OCI-LY1 (cell line): ENCODE measurements around the gene UHRF2.

Experiments
- CTCF ChIP-seq: fragments of 200-600 bp; sonication (generic), shearing (Covaris generic); IDR thresholded peaks from 2 replicates; pipeline ENCODE4 v1.5.1; 2017; ENCODE audit warnings: mild to moderate bottlenecking, antibody characterized with exemption, low read length, moderate library complexity, mixed read lengths
- EZH2 ChIP-seq: fragments of 200-600 bp; sonication (generic), shearing (Covaris generic); IDR thresholded peaks from 2 replicates; pipeline ENCODE4 v1.8.0; 2017; ENCODE audit warnings: borderline replicate concordance, mixed run types, mild to moderate bottlenecking, antibody characterized with exemption, low read length, moderate library complexity, mixed read lengths

- no peak for TF ChIP-seq CTCF
- no peak for TF ChIP-seq EZH2
Measured at GRCh38 chr9:6549106-6549800, 136.3 kb downstream of the UHRF2 start.
